DOHH2 (cell line): ENCODE results near the gene SLC50A1.

Experiments used
- H3F3A ChIP-seq: fragments of 200-600 bp; sonication (generic), shearing (Covaris generic); 2 replicates; pipeline ENCODE4 v1.6.0; 2016; ENCODE audit warnings: antibody characterized with exemption, mild to moderate bottlenecking; ENCODE audit not compliant: control insufficient read depth, insufficient read depth
- H3K27ac ChIP-seq: fragments of 200-600 bp; sonication (generic); 2 replicates; pipeline ENCODE4 v1.5.1; 2014; ENCODE audit warnings: low read depth, mild to moderate bottlenecking, low read length, moderate library complexity
- H3K27me3 ChIP-seq: fragments of 200-600 bp; sonication (generic); 2 replicates; pipeline ENCODE4 v1.6.1; 2014; ENCODE audit warnings: mild to moderate bottlenecking, low read length, mixed read lengths; ENCODE audit not compliant: control insufficient read depth
- H3K36me3 ChIP-seq: fragments of 200-600 bp; sonication (generic); 2 replicates; pipeline ENCODE4 v1.6.1; 2014; ENCODE audit warnings: mild to moderate bottlenecking, low read length, moderate library complexity, mixed read lengths; ENCODE audit not compliant: control insufficient read depth
- H3K4me1 ChIP-seq: fragments of 200-600 bp; sonication (generic); 2 replicates; pipeline ENCODE4 v1.6.1; 2014; ENCODE audit warnings: mild to moderate bottlenecking, low read length, mixed read lengths; ENCODE audit not compliant: control insufficient read depth
- H3K4me2 ChIP-seq: fragments of 200-600 bp; sonication (generic); 2 replicates; pipeline ENCODE4 v1.6.0; 2014; ENCODE audit warnings: mild to moderate bottlenecking, low read length, moderate library complexity
- H3K4me3 ChIP-seq: fragments of 200-600 bp; sonication (generic); 2 replicates; pipeline ENCODE4 v1.5.1; 2014; ENCODE audit warnings: mild to moderate bottlenecking, low read length, mixed read lengths
- H3K79me2 ChIP-seq: fragments of 200-600 bp; sonication (generic); 2 replicates; pipeline ENCODE4 v1.6.1; 2014; ENCODE audit warnings: mild to moderate bottlenecking, low read length, mixed read lengths; ENCODE audit not compliant: control insufficient read depth
- H3K9me2 ChIP-seq: fragments of 200-600 bp; sonication (generic); replicated peaks from 2 replicates; pipeline ENCODE4 v1.6.1; 2014; ENCODE audit warnings: mild to moderate bottlenecking, low read length, mixed read lengths; ENCODE audit not compliant: control insufficient read depth
- H3K9me3 ChIP-seq: fragments of 200-600 bp; sonication (generic); 2 replicates; pipeline ENCODE4 v1.6.1; 2014; ENCODE audit warnings: antibody characterized with exemption, low read length, mixed read lengths; ENCODE audit not compliant: control insufficient read depth, insufficient read depth
- H4K20me1 ChIP-seq: fragments of 200-600 bp; sonication (generic); 2 replicates; pipeline ENCODE4 v1.6.0; 2014; ENCODE audit warnings: low read depth, mild to moderate bottlenecking, antibody characterized with exemption, low read length, moderate library complexity; ENCODE audit not compliant: control insufficient read depth, insufficient read depth
- EZH2phosphoT487 ChIP-seq: fragments of 200-600 bp; sonication (generic); IDR thresholded peaks from 2 replicates; pipeline ENCODE4 v1.6.1; 2017; ENCODE audit warnings: borderline replicate concordance, mild to moderate bottlenecking, antibody characterized with exemption, low read length, moderate library complexity, mixed read lengths
- TF ChIP-seq, protein P1 (sequence below): fragments of 200-600 bp; sonication (generic); IDR thresholded peaks from one replicate; pipeline ENCODE4 v1.5.1; 2014; ENCODE audit warnings: antibody characterized with exemption, mild to moderate bottlenecking, low read depth, low read length; ENCODE audit not compliant: poor library complexity, severe bottlenecking

Gene SLC50A1

DNA sequence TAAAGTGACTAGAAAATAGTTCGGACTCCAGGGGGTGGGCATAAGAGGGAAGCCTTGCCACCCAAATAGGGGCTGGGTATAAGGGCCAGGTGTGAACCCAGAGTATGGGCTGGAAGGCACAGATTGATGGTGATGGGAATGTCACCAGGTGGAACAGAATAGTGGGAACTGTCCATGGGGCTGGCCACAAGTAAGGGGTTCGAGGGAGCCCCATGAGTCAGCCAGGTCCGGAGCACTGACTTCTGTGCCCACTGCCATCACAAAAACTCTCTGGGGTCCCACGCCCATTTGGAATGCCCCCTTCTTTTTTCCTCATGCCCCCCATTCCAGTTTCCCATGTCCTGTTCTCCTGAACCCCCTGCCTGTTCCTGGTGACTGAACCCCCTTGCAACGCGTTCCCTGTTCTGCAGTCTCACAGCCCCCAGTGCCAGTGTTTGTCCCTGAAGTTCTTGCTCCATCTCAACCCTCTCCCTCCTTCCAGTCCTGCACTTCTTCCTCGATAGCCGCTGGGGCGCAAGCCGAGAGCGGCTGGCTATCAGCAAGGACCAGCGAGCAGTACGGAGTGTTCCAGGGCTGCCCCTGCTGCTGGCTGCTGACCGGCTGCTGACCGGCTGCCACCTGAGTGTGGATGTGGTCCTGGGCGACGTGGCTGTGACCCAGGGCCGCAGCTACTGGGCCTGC is 45.9 kb downstream of the SLC50A1 start:
- H3F3A ChIP-seq: no peaks in the 10 kb centered on the region
- no peaks in the 10 kb centered on the region for H3K9me3 ChIP-seq
- no peaks in the 10 kb centered on the region for H3K9me2 ChIP-seq
- H3K4me2 ChIP-seq: no peak overlapping the region
- no peaks in the 10 kb centered on the region for H3K27me3 ChIP-seq
- H3K27ac ChIP-seq: no peak overlapping the region
- no peak overlapping the region for H3K4me3 ChIP-seq
- peaks cover 22% of the 10 kb centered on the region for H3K36me3 ChIP-seq
- no peaks in the 10 kb centered on the region for H3K79me2 ChIP-seq
- TF ChIP-seq, protein P1, sequence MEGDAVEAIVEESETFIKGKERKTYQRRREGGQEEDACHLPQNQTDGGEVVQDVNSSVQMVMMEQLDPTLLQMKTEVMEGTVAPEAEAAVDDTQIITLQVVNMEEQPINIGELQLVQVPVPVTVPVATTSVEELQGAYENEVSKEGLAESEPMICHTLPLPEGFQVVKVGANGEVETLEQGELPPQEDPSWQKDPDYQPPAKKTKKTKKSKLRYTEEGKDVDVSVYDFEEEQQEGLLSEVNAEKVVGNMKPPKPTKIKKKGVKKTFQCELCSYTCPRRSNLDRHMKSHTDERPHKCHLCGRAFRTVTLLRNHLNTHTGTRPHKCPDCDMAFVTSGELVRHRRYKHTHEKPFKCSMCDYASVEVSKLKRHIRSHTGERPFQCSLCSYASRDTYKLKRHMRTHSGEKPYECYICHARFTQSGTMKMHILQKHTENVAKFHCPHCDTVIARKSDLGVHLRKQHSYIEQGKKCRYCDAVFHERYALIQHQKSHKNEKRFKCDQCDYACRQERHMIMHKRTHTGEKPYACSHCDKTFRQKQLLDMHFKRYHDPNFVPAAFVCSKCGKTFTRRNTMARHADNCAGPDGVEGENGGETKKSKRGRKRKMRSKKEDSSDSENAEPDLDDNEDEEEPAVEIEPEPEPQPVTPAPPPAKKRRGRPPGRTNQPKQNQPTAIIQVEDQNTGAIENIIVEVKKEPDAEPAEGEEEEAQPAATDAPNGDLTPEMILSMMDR: no peak
- TF ChIP-seq EZH2phosphoT487: no peak
- peaks cover 36% of the 10 kb centered on the region for H3K4me1 ChIP-seq
- H4K20me1 ChIP-seq: no peaks in the 10 kb centered on the region

DNA sequence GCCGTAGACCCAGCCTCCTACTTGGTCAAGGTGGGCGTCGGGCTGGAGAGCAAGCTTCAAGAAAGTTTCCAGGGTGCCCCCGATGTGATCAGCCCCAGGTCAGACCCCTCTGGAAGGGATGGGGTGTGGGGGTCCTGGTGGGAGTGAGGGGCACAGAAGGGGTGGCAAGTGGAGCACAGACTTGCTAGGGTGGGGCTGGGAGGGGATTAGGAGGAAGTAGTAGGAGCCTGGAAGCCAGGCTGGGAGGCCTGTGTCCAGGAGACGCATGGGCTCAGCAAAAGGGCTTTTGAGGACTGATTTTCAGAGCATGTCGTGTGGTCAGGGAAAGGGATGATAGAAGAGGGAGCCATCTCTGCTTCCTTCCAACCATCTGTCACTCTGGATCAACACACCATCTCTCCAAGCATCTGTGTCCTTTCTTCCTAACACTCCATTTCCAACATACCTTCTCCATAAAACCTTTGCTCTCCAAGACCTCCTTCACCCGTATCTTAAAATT is 46.4 kb downstream of the SLC50A1 start:
- H3K9me2 ChIP-seq: no peaks in the 10 kb centered on the region
- no peak overlapping the region for H3K4me2 ChIP-seq
- no peaks in the 10 kb centered on the region for H3K79me2 ChIP-seq
- H4K20me1 ChIP-seq: no peaks in the 10 kb centered on the region
- no peaks in the 10 kb centered on the region for H3K27me3 ChIP-seq
- H3F3A ChIP-seq: no peaks in the 10 kb centered on the region
- H3K9me3 ChIP-seq: no peaks in the 10 kb centered on the region
- TF ChIP-seq, protein P1: no peak
- TF ChIP-seq EZH2phosphoT487: no peak
- H3K4me3 ChIP-seq: no peak overlapping the region
- no peak overlapping the region for H3K27ac ChIP-seq
- peaks cover 18% of the 10 kb centered on the region for H3K36me3 ChIP-seq
- peaks cover 32% of the 10 kb centered on the region for H3K4me1 ChIP-seq

DNA sequence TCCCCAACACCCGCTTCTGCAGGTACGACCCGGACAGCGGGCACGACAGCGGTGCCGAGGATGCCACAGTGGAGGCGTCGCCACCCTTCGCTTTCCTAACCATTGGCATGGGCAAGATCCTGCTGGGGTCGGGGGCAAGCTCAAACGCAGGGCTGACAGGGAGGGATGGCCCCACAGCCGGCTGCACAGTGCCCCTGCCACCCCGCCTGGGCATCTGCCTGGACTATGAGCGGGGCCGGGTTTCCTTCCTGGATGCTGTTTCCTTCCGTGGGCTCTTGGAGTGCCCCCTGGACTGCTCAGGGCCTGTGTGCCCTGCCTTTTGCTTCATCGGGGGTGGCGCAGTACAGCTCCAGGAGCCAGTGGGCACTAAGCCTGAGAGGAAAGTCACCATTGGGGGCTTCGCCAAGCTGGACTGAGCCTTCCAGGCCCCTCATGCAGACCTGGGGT is 48.1 kb downstream of the SLC50A1 start:
- no peaks in the 10 kb centered on the region for H3K9me3 ChIP-seq

More for the DNA sequence above, 48.1 kb downstream of the SLC50A1 start:
- H3K27me3 ChIP-seq: no peaks in the 10 kb centered on the region
- H4K20me1 ChIP-seq: no peaks in the 10 kb centered on the region
- H3K27ac ChIP-seq: no peak overlapping the region
- H3K36me3 ChIP-seq: peaks cover 6% of the 10 kb centered on the region; the same call in 1 of the 2 replicates
- H3K4me1 ChIP-seq: peaks cover 32% of the 10 kb centered on the region
- no peaks in the 10 kb centered on the region for H3K79me2 ChIP-seq
- no peak overlapping the region for H3K4me3 ChIP-seq
- TF ChIP-seq, protein P1: no peak
- no peaks in the 10 kb centered on the region for H3F3A ChIP-seq
- no peak overlapping the region for H3K4me2 ChIP-seq
- no peaks in the 10 kb centered on the region for H3K9me2 ChIP-seq
